ENCODE measurements around the gene SMC2.
A peak's percentile ranks its signal among the peaks of the same experiment; 100 is the strongest.

The SMC2 gene

GRCh38 chr9:104138243-104138868 is 44.2 kb downstream of the SMC2 start:
- peaks cover 61% of the 10 kb centered on the region for H3K36me3 Mint-ChIP-seq (ENCODE audit: low read depth)
- no peaks in the 10 kb centered on the region for H3K27me3 Mint-ChIP-seq (ENCODE audit: low read depth)
- H3K4me3 Mint-ChIP-seq, result no peak overlapping the region
- H3K9me3 Mint-ChIP-seq, result no peaks in the 10 kb centered on the region
- no peak overlapping the region for H3K27ac Mint-ChIP-seq
- peaks cover 9% of the 10 kb centered on the region for H3K4me1 Mint-ChIP-seq (ENCODE audit: low read depth)
- DNase-seq (ENCODE audit: low spot score), result no peak

DNA sequence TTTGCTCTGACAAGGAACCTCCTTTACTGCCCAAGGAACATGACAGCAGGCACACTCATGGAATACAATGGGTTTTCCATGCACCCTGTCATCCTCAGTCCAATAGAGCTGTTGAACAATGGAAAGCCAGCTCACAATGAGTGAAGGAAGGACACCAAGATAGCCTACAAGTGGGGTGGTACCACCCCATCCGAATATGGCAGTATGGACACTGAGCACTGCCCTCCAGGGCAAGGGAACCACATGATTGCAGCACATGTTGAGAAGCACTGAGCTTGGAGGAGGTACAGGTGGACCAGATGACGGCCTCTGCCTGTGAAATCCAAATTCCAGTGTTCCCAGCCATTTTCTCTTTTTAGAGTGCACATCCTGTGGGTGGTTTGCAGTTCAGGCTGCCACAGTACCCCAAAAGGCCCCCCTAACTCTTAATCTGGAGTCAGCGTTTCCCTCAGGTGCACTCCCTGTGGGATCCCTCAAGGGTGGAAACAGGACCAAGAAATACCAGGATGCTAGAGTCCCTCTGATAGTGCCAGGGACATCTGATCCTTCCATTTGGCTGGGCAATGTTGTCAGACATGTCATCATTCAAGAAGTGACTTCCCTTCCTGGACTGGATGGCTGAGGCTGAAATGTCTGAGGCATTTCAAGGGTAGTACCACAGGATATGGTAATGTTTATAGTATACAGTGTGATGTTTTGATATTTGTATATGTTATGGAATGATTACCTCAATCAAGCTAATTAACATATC is 48.9 kb downstream of the SMC2 start:
- Mint-ChIP-seq H3K9me3 (no peaks in the 10 kb centered on the region), H3K27ac (peak overlapping the region; percentile 42), H3K4me1 (ENCODE audit: low read depth) (peaks cover 16% of the 10 kb centered on the region), H3K4me3 (no peak overlapping the region), H3K36me3 (ENCODE audit: low read depth) (peaks cover 35% of the 10 kb centered on the region), H3K27me3 (ENCODE audit: low read depth) (no peaks in the 10 kb centered on the region)
- no peak for DNase-seq (ENCODE audit: low spot score)

GRCh38 chr9:104143550-104143910 is 49.4 kb downstream of the SMC2 start:
- H3K4me3 Mint-ChIP-seq, result no peak overlapping the region
- peaks cover 31% of the 10 kb centered on the region for H3K36me3 Mint-ChIP-seq (ENCODE audit: low read depth)
- H3K27ac Mint-ChIP-seq, result peak overlapping the region; percentile 14
- no peaks in the 10 kb centered on the region for H3K9me3 Mint-ChIP-seq
- H3K4me1 Mint-ChIP-seq (ENCODE audit: low read depth), result peaks cover 16% of the 10 kb centered on the region
- peak; percentile 7 for DNase-seq (ENCODE audit: low spot score)
- H3K27me3 Mint-ChIP-seq (ENCODE audit: low read depth), result no peaks in the 10 kb centered on the region

DNA sequence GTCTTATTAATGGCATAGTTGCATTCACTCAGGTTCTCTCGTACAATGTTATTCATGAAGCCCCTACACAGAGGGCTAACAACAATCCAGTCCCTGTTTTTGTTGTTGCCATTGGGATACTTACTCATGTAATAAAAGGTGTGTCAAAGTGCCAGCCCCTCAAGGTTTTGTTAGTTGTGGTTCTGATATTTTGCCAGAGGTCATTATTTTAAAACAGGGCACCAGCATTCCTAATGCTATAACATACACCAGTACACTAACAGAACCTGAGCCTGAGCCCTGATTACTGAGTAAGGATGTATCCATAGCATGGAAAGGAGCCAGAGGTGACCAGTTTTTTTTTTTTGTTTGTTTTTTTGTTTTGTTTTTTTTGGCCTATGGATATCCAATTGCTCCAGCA is 50.2 kb downstream of the SMC2 start:
- H3K4me3 Mint-ChIP-seq, result no peak overlapping the region
- peaks cover 27% of the 10 kb centered on the region for H3K36me3 Mint-ChIP-seq (ENCODE audit: low read depth)
- H3K9me3 Mint-ChIP-seq, result no peaks in the 10 kb centered on the region
- no peak overlapping the region for H3K27ac Mint-ChIP-seq
- H3K4me1 Mint-ChIP-seq (ENCODE audit: low read depth), result peaks cover 16% of the 10 kb centered on the region
- DNase-seq (ENCODE audit: low spot score), result no peak
- no peaks in the 10 kb centered on the region for H3K27me3 Mint-ChIP-seq (ENCODE audit: low read depth)

- Mint-ChIP-seq H3K27ac (no peak overlapping the region), H3K9me3 (no peaks in the 10 kb centered on the region), H3K4me3 (no peak overlapping the region), H3K4me1 (ENCODE audit: low read depth) (no peaks in the 10 kb centered on the region), H3K27me3 (ENCODE audit: low read depth) (peaks cover 3% of the 10 kb centered on the region), H3K36me3 (ENCODE audit: low read depth) (no peaks in the 10 kb centered on the region)
- no peak for DNase-seq (ENCODE audit: low spot score)
These were observed 79.0 kb downstream of the SMC2 start for GRCh38 chr9:104173067-104173466.

- Mint-ChIP-seq H3K27me3 (ENCODE audit: low read depth) (no peaks in the 10 kb centered on the region), H3K36me3 (ENCODE audit: low read depth) (no peaks in the 10 kb centered on the region), H3K27ac (no peak overlapping the region), H3K9me3 (no peaks in the 10 kb centered on the region), H3K4me3 (no peak overlapping the region), H3K4me1 (ENCODE audit: low read depth) (no peaks in the 10 kb centered on the region)
- no peak for DNase-seq (ENCODE audit: low spot score)
These were observed 83.0 kb downstream of the SMC2 start for GRCh38 chr9:104177003-104177611.

- Mint-ChIP-seq H3K4me1 (ENCODE audit: low read depth) (no peaks in the 10 kb centered on the region), H3K27me3 (ENCODE audit: low read depth) (no peaks in the 10 kb centered on the region), H3K9me3 (no peaks in the 10 kb centered on the region), H3K36me3 (ENCODE audit: low read depth) (no peaks in the 10 kb centered on the region), H3K4me3 (no peak overlapping the region), H3K27ac (no peak overlapping the region)
- DNase-seq (ENCODE audit: low spot score), result no peak
These were observed 83.6 kb downstream of the SMC2 start for GRCh38 chr9:104177676-104178075.

Data from T-helper 2 cell treated with Interferon-gamma antibody and Interleukin-4, amounts not matched to agents 5 μg/mL and 100 μg/mL, for 36 hours (primary cell).